HCT116 (cell line): ENCODE data around the gene MEPCE. TPM values are rescaled to one million over a fixed set of nuclear protein-coding genes. Genes with fewer than 3 reads are reported as not detected.

Experiments used
- ATAC-seq: fragments of 200-7000 bp; cut with Tn5 transposase; 2 replicates; pipeline ENCODE4 v1.9.1; 2020; ENCODE audit warnings: mild to moderate bottlenecking, moderate library complexity
- BruUV-seq: library from RNA; stranded (reverse); fragments of 400-500 nt; replicated peaks from 2 replicates; lab custom pipeline; 2021; lab: Mats Ljungman, UMichigan
- CTCF ChIA-PET: fragments of 300-600 bp; sonication (Branson Sonifier 250); formaldehyde crosslinking; loops from one replicate; lab custom pipeline; 2021; ENCODE audit warnings: antibody characterized with exemption; lab: Charles Lee
- POLR2A ChIA-PET: fragments of 300-600, 350-600 bp; sonication (Branson Sonifier 250); formaldehyde crosslinking; loops from one replicate; lab custom pipeline; 2021; ENCODE audit warnings: antibody characterized with exemption; lab: Charles Lee
- RAD21 ChIA-PET, 2 experiments: fragments of 300-600 bp; sonication (Branson Sonifier 250); formaldehyde crosslinking; loops; one replicate each; lab custom pipeline; 2023; ENCODE audit warnings: low total read pairs in 2 of 2; ENCODE audit not compliant: uncharacterized antibody in 2 of 2, unreplicated experiment in 2 of 2, low non-redundant PET in 1 of 2; lab: Charles Lee
- DNase-seq: peaks from one replicate; pipeline ENCODE4 v3.0.0-alpha.2; 2010; ENCODE audit warnings: low read depth, low spot score
- H2AFZ ChIP-seq: fragments of 200-600 bp; shearing (Covaris generic), sonication (generic); 2 replicates; pipeline ENCODE4 v1.6.1; 2017; ENCODE audit warnings: low read depth, mixed run types, mixed read lengths, antibody characterized with exemption, low read length; ENCODE audit not compliant: poor library complexity, severe bottlenecking
- H3K27ac ChIP-seq: 2 replicates; pipeline ENCODE4 v1.5.1; 2012; ENCODE audit warnings: low read depth, low read length
- H3K27me3 ChIP-seq: fragments of 200-600 bp; sonication (generic); 2 replicates; pipeline ENCODE4 v1.6.1; 2016; ENCODE audit warnings: mixed run types, low read length, mixed read lengths; ENCODE audit not compliant: insufficient read depth
- H3K36me3 ChIP-seq, 2 experiments: fragments of 200-500 bp in 1 of 2; fragments of 200-600 bp in 1 of 2; sonication (Bioruptor generic) in 1 of 2; sonication (generic) in 1 of 2; 2 replicates each; pipeline versions ENCODE4 v1.5.1 to v1.6.1; 2014 to 2016; ENCODE audit warnings: low read length in 2 of 2, inconsistent platforms in 1 of 2, mixed read lengths in 1 of 2, mixed run types in 1 of 2; ENCODE audit not compliant: insufficient read depth in 2 of 2, control insufficient read depth in 1 of 2
- H3K4me1 ChIP-seq, 2 experiments: fragments of 200-600 bp in 1 of 2; sonication (generic) in 1 of 2; 2 replicates each; pipeline versions ENCODE4 v1.5.1 to v1.6.1; 2012 to 2017; ENCODE audit warnings: low read length in 2 of 2, inconsistent platforms in 1 of 2, mild to moderate bottlenecking in 1 of 2, mixed read lengths in 1 of 2, mixed run types in 1 of 2, moderate library complexity in 1 of 2; ENCODE audit not compliant: insufficient read depth in 2 of 2, control insufficient read depth in 1 of 2
- H3K4me2 ChIP-seq: fragments of 200-600 bp; sonication (generic); 2 replicates; pipeline ENCODE4 v1.6.1; 2017; ENCODE audit warnings: mixed run types, low read length, mixed read lengths
- H3K4me3 ChIP-seq, 2 experiments: fragments of 200-600 bp in 1 of 2; sonication (generic) in 1 of 2; replicated peaks in 1 of 2; 2 replicates each; pipeline ENCODE4 v1.5.1; 2011 to 2016; ENCODE audit warnings: low read length in 2 of 2, control low read depth in 1 of 2, low read depth in 1 of 2, mild to moderate bottlenecking in 1 of 2, mixed read lengths in 1 of 2, mixed run types in 1 of 2
- H3K79me2 ChIP-seq: fragments of 200-600 bp; sonication (generic); 2 replicates; pipeline ENCODE4 v1.6.1; 2017; ENCODE audit warnings: mild to moderate bottlenecking, mixed run types, low read length, moderate library complexity, mixed read lengths; ENCODE audit not compliant: insufficient read depth
- H3K9ac ChIP-seq: fragments of 200-600 bp; sonication (generic); 2 replicates; pipeline ENCODE4 v1.6.1; 2016; ENCODE audit warnings: low read length, mixed read lengths
- H3K9me2 ChIP-seq: fragments of 200-600 bp; sonication (generic), shearing (Covaris generic); 2 replicates; pipeline ENCODE4 v1.6.1; 2017; ENCODE audit warnings: mixed run types, mild to moderate bottlenecking, moderate library complexity; ENCODE audit not compliant: insufficient read depth
- H3K9me3 ChIP-seq, 2 experiments: fragments of 200-500 bp in 1 of 2; fragments of 200-600 bp in 1 of 2; sonication (Bioruptor generic) in 1 of 2; sonication (generic) in 1 of 2; 2 replicates each; pipeline ENCODE4 v1.6.1; 2014 to 2017; ENCODE audit warnings: low read length in 2 of 2, mixed read lengths in 2 of 2, inconsistent platforms in 1 of 2, low read depth in 1 of 2, mild to moderate bottlenecking in 1 of 2, mixed run types in 1 of 2, moderate library complexity in 1 of 2; ENCODE audit not compliant: control insufficient read depth in 1 of 2, insufficient read depth in 1 of 2
- H4K20me1 ChIP-seq: fragments of 200-600 bp; sonication (generic), shearing (Covaris generic); 2 replicates; pipeline ENCODE4 v1.6.1; 2017; ENCODE audit warnings: mixed run types, mild to moderate bottlenecking, moderate library complexity; ENCODE audit not compliant: insufficient read depth
- CTCF ChIP-seq, 3 experiments: fragments of 200-600 bp in 1 of 3; sonication (generic) in 1 of 3; IDR thresholded peaks in 2 of 3; conservative IDR thresholded peaks in 1 of 3; 2 replicates each; pipeline ENCODE4 v1.5.1; 2012 to 2017; ENCODE audit warnings: low read depth in 2 of 3, low read length in 2 of 3, antibody characterized with exemption in 1 of 3, borderline replicate concordance in 1 of 3, control low read depth in 1 of 3, mild to moderate bottlenecking in 1 of 3, mixed read lengths in 1 of 3, mixed run types in 1 of 3, moderate library complexity in 1 of 3; ENCODE audit not compliant: insufficient read depth in 1 of 3
- EGR1 ChIP-seq: IDR thresholded peaks from 2 replicates; pipeline ENCODE4 v1.6.1; 2012; ENCODE audit warnings: low read depth
- EZH2 ChIP-seq: fragments of 200-600 bp; sonication (generic); IDR thresholded peaks from 2 replicates; pipeline ENCODE4 v1.6.1; 2017; ENCODE audit warnings: antibody characterized with exemption, mixed run types
- EZH2phosphoT487 ChIP-seq: fragments of 200-600 bp; IDR thresholded peaks from 2 replicates; pipeline ENCODE4 v1.6.1; 2018; ENCODE audit warnings: antibody characterized with exemption, borderline replicate concordance
- FOSL1 ChIP-seq: IDR thresholded peaks from 2 replicates; pipeline ENCODE4 v1.6.1; 2012; ENCODE audit warnings: low read depth
- POLR2AphosphoS5 ChIP-seq: IDR thresholded peaks from 2 replicates; pipeline ENCODE4 v1.6.1; 2011; ENCODE audit warnings: mild to moderate bottlenecking, low read depth, low read length, moderate library complexity
- RAD21 ChIP-seq: IDR thresholded peaks from 2 replicates; pipeline ENCODE4 v1.6.1; 2012; ENCODE audit warnings: low read depth, mild to moderate bottlenecking
- SIN3A ChIP-seq: IDR thresholded peaks from 2 replicates; pipeline ENCODE4 v1.6.1; 2012; ENCODE audit warnings: low read depth
- SP1 ChIP-seq: IDR thresholded peaks from 2 replicates; pipeline ENCODE4 v1.6.1; 2012; ENCODE audit warnings: low read depth
- TCF7L2 ChIP-seq: IDR thresholded peaks from 2 replicates; pipeline ENCODE4 v1.7.0; 2011; ENCODE audit warnings: borderline replicate concordance, inconsistent platforms; ENCODE audit not compliant: insufficient read depth, insufficient read length; ENCODE audit errors: extremely low read depth
- YY1 ChIP-seq: IDR thresholded peaks from 2 replicates; pipeline ENCODE4 v1.6.1; 2011; ENCODE audit warnings: low read length, low read depth, moderate library complexity, mild to moderate bottlenecking; ENCODE audit not compliant: insufficient replicate concordance; ENCODE audit errors: extremely low read depth
- ZNF274 ChIP-seq: fragments of 200-500 bp; sonication (Bioruptor generic); IDR thresholded peaks from 2 replicates; pipeline ENCODE4 v1.6.1; 2014; ENCODE audit warnings: mild to moderate bottlenecking, low read depth, low read length, inconsistent platforms
- intact Hi-C: fragments of 100-400 bp; cut with micrococcal nuclease; formaldehyde crosslinking; loops from 2 replicates; pipeline ENCODE4 v1.10.0; 2022
- total RNA-seq: library from RNA; stranded (reverse); gene quantifications from one replicate; pipeline ENCODE4 v1.2.1, GENCODE V29; 2021; ENCODE audit not compliant: unreplicated experiment
- TF ChIP-seq, protein P1 (sequence below): IDR thresholded peaks from 2 replicates; pipeline ENCODE4 v1.6.1; 2012

The MEPCE gene
- total RNA-seq, 1 experiment from 2014 or later, result 44.4 TPM

DNA sequence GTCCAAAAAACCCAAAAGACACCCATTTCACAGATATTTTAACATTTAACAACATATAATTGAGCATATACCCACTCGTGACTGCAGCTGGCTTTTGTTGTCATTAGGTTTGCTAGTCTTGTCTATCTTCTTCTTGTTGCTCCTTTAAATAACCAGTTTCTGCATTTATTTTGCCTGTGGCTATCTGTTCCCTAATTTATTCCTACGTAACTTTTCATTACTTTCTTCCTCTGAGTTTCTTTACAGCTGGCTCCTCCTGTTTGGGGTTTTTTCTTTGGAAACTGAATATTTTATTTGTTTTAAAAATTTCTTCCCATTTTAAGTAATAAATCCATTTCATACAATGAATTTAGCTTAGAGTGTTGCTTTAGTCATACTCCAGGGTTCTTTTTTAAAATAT lies 41.9 kb upstream of the MEPCE start:
- H3K9me3 ChIP-seq, result no peaks in the 10 kb centered on the region
- ChIA-PET RAD21 (no interaction called here), POLR2A (no interaction called here), CTCF (interaction anchor here (1.1 kb wide), 1 partner anchor 201 kb away, joined by 3 read pairs; no protein-coding TSS in a partner anchor)
- no peaks in the 10 kb centered on the region for H3K9me2 ChIP-seq
- H3K4me3 ChIP-seq, result no peak overlapping the region
- TF ChIP-seq RAD21 (no peak), TCF7L2 (no peak), EZH2phosphoT487 (no peak), SP1 (no peak), EGR1 (no peak), ZNF274 (no peak), FOSL1 (no peak), EZH2 (no peak), POLR2AphosphoS5 (no peak), CTCF (IDR thresholded peaks at IDR 0.05 in 2 of 3, conservative IDR thresholded peaks at IDR 0.05 in 1 of 3; ENCODE audit: borderline replicate concordance in 1 of 3, insufficient read depth in 1 of 3, low read depth in 2 of 3, low read length in 2 of 3) (no peak), YY1 (no peak), SIN3A (no peak)
- TF ChIP-seq, protein P1, sequence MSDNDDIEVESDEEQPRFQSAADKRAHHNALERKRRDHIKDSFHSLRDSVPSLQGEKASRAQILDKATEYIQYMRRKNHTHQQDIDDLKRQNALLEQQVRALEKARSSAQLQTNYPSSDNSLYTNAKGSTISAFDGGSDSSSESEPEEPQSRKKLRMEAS, result no peak
- BruUV-seq, result no TSS peak
- H3K27me3 ChIP-seq, result no peaks in the 10 kb centered on the region
- ATAC-seq (no peak), DNase-seq (no peak)
- no peak overlapping the region for H3K9ac ChIP-seq
- H3K36me3 ChIP-seq, result no peaks in the 10 kb centered on the region
- H2AFZ ChIP-seq, result no peak overlapping the region
- H3K4me2 ChIP-seq, result no peak overlapping the region
- no peaks in the 10 kb centered on the region for H4K20me1 ChIP-seq
- intact Hi-C loops, result no loop called here
- no peak overlapping the region for H3K27ac ChIP-seq
- H3K4me1 ChIP-seq, result no peaks in the 10 kb centered on the region
- no peaks in the 10 kb centered on the region for H3K79me2 ChIP-seq
